Uterus (tissue), 4 donors: ENCODE results near the gene MRFAP1. TPM values are rescaled to one million over a fixed set of nuclear protein-coding genes. Genes with fewer than 3 reads are reported as not detected.

Experiments
- DNase-seq, 2 donors: peaks; one replicate each; pipeline ENCODE4 v3.0.0-alpha.2; 2019 to 2020
- H3K27ac ChIP-seq, 2 donors: fragments of 200-600 bp; sonication (generic); 1 replicate in 1 of 2; 2 replicates in 1 of 2; pipeline ENCODE4 v1.5.1; 2016 to 2018
- H3K27me3 ChIP-seq, 2 donors: fragments of 200-600 bp; sonication (generic); one replicate each; pipeline ENCODE4 v1.5.1; 2018 to 2019; ENCODE audit warnings: control low read depth in 1 of 2
- H3K36me3 ChIP-seq, 2 donors: fragments of 200-600 bp; sonication (generic); one replicate each; pipeline ENCODE4 v1.5.1; 2019; ENCODE audit warnings: control low read depth in 1 of 2
- H3K4me1 ChIP-seq, 2 donors: fragments of 200-600 bp; sonication (generic); one replicate each; pipeline ENCODE4 v1.5.1; 2018 to 2019; ENCODE audit warnings: control low read depth in 1 of 2
- H3K4me3 ChIP-seq, 2 donors: fragments of 200-600 bp; sonication (generic); 1 replicate in 1 of 2; 2 replicates in 1 of 2; pipeline ENCODE4 v1.5.1; 2018 to 2019; ENCODE audit warnings: mild to moderate bottlenecking in 1 of 2
- H3K9me3 ChIP-seq, 2 donors: fragments of 200-600 bp; sonication (generic); one replicate each; pipeline ENCODE4 v1.5.1; 2019; ENCODE audit warnings: control low read depth in 1 of 2
- CTCF ChIP-seq, 4 experiments: fragments of 200-600 bp in 2 of 4; fragments of 450-650 bp in 2 of 4; sonication (generic) in 2 of 4; IDR thresholded peaks; one replicate each; pipeline ENCODE4 v1.5.1; 2016 to 2019; ENCODE audit warnings: antibody characterized with exemption in 4 of 4, mild to moderate bottlenecking in 2 of 4, moderate library complexity in 1 of 4
- POLR2A ChIP-seq, 2 donors: fragments of 450-650 bp; IDR thresholded peaks; one replicate each; pipeline ENCODE4 v1.6.1; 2016; ENCODE audit warnings: antibody characterized with exemption in 2 of 2, mild to moderate bottlenecking in 1 of 2, moderate library complexity in 1 of 2
- intact Hi-C: fragments of 100-400 bp; cut with DNase I; formaldehyde crosslinking; loops from one replicate; pipeline ENCODE4 v1.15.1; 2023; ENCODE audit warnings: low total_unique reads
- total RNA-seq, 4 donors: library from RNA; depleted of rRNA in 3 of 4; stranded (reverse); fragments of >200 nt in 3 of 4; gene quantifications; one replicate each; pipeline versions ENCODE4 v1.1.0 to v1.2.4, GENCODE V29; 2014 to 2023
- donor health status: DM: yes; HTN: yes; CAD: no.

MRFAP1 gene
- total RNA-seq, 4 donors from 2014 or later: 29.2 to 263 (median 174) TPM

- Histone ChIP-seq H3K36me3 (no peaks in the 10 kb centered on the region), H3K27ac (no peak overlapping the region), H3K9me3 (no peaks in the 10 kb centered on the region), H3K27me3 (no peaks in the 10 kb centered on the region), H3K4me1 (no peaks in the 10 kb centered on the region), H3K4me3 (no peak overlapping the region)
- DNase-seq: no peak
- intact Hi-C loops: no loop called here
- no peak for TF ChIP-seq POLR2A (IDR thresholded peaks at IDR 0.05)
- TF ChIP-seq CTCF (IDR thresholded peaks at IDR 0.05): no peak
These were observed 29.5 kb upstream of the MRFAP1 start for GRCh38 chr4:6610856-6611430.

GRCh38 chr4:6612961-6613675 is 27.4 kb upstream of the MRFAP1 start:
- TF ChIP-seq CTCF (IDR thresholded peaks at IDR 0.05) (no peak), POLR2A (IDR thresholded peaks at IDR 0.05) (no peak)
- H3K27me3 ChIP-seq: no peaks in the 10 kb centered on the region
- no peaks in the 10 kb centered on the region for H3K36me3 ChIP-seq
- intact Hi-C loops: no loop called here
- no peaks in the 10 kb centered on the region for H3K4me1 ChIP-seq
- H3K4me3 ChIP-seq: no peak overlapping the region
- no peaks in the 10 kb centered on the region for H3K9me3 ChIP-seq
- H3K27ac ChIP-seq: no peak overlapping the region
- no peak for DNase-seq

- no peak for DNase-seq
- no peaks in the 10 kb centered on the region for H3K36me3 ChIP-seq
- intact Hi-C loops: no loop called here
These were observed 26.5 kb upstream of the MRFAP1 start for GRCh38 chr4:6613676-6614651.

GRCh38 chr4:6614701-6615230 is 25.7 kb upstream of the MRFAP1 start:
- TF ChIP-seq CTCF (IDR thresholded peaks at IDR 0.05) (no peak), POLR2A (IDR thresholded peaks at IDR 0.05) (no peak)
- intact Hi-C loops: no loop called here
- H3K36me3 ChIP-seq: no peaks in the 10 kb centered on the region
- no peak for DNase-seq
- H3K27ac ChIP-seq: no peak overlapping the region
- H3K9me3 ChIP-seq: no peaks in the 10 kb centered on the region
- no peaks in the 10 kb centered on the region for H3K4me1 ChIP-seq
- no peaks in the 10 kb centered on the region for H3K27me3 ChIP-seq
- no peak overlapping the region for H3K4me3 ChIP-seq

More at GRCh38 chr4:6613676-6614651, 26.5 kb upstream of the MRFAP1 start:
- no peak overlapping the region for H3K4me3 ChIP-seq
- no peaks in the 10 kb centered on the region for H3K27me3 ChIP-seq
- no peaks in the 10 kb centered on the region for H3K4me1 ChIP-seq
- H3K9me3 ChIP-seq: no peaks in the 10 kb centered on the region
- no peak overlapping the region for H3K27ac ChIP-seq
- no peak for TF ChIP-seq CTCF (IDR thresholded peaks at IDR 0.05)
- TF ChIP-seq POLR2A (IDR thresholded peaks at IDR 0.05): no peak
